AG04449 (cell line): ENCODE measurements around the gene TNS1.

Experiments
- CTCF ChIA-PET: fragments of 350-600 bp; formaldehyde crosslinking; extraction: SDS; loops from one replicate; lab custom pipeline; 2021; ENCODE audit warnings: antibody characterized with exemption; lab: Yijun Ruan, JAX
- POLR2A ChIA-PET: fragments of 400-600, 350-600 bp; formaldehyde crosslinking; extraction: SDS; loops from one replicate; lab custom pipeline; 2020; ENCODE audit warnings: antibody characterized with exemption, inconsistent platforms; lab: Yijun Ruan, JAX
- DNase-seq: peaks from one replicate; pipeline ENCODE4 v3.0.0-alpha.2; 2010; ENCODE audit warnings: low read depth, low spot score
- H3K4me3 ChIP-seq: 2 replicates; pipeline ENCODE4 v1.5.1; 2011; ENCODE audit warnings: low read depth, mild to moderate bottlenecking, control low read depth, low read length
- TF ChIP-seq, protein P1 (sequence below): IDR thresholded peaks from one replicate; pipeline ENCODE4 v1.5.1; 2011; ENCODE audit warnings: mild to moderate bottlenecking, moderate library complexity, low read length, control low read depth, inconsistent platforms; ENCODE audit not compliant: insufficient read depth; ENCODE audit errors: missing control alignments

Gene TNS1

GRCh38 chr2:217926801-217927200, 76.0 kb downstream of the TNS1 start:
- H3K4me3 ChIP-seq = no peak overlapping the region
- ChIA-PET POLR2A (no interaction called here), CTCF (interaction anchor here (0.9 to 2.1 kb wide), 3 partner anchors 28 to 63 kb away, joined by 3 to 6 read pairs (median 5); no protein-coding TSS in a partner anchor)
- TF ChIP-seq, protein P1, sequence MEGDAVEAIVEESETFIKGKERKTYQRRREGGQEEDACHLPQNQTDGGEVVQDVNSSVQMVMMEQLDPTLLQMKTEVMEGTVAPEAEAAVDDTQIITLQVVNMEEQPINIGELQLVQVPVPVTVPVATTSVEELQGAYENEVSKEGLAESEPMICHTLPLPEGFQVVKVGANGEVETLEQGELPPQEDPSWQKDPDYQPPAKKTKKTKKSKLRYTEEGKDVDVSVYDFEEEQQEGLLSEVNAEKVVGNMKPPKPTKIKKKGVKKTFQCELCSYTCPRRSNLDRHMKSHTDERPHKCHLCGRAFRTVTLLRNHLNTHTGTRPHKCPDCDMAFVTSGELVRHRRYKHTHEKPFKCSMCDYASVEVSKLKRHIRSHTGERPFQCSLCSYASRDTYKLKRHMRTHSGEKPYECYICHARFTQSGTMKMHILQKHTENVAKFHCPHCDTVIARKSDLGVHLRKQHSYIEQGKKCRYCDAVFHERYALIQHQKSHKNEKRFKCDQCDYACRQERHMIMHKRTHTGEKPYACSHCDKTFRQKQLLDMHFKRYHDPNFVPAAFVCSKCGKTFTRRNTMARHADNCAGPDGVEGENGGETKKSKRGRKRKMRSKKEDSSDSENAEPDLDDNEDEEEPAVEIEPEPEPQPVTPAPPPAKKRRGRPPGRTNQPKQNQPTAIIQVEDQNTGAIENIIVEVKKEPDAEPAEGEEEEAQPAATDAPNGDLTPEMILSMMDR = no peak
- no peak for DNase-seq

GRCh38 chr2:217924346-217924901, 78.4 kb downstream of the TNS1 start:
- TF ChIP-seq, protein P1 = no peak
- DNase-seq = no peak
- H3K4me3 ChIP-seq = no peak overlapping the region
- ChIA-PET POLR2A (interaction anchor here (1.5 kb wide), 1 partner anchor 10 kb away, joined by 5 read pairs; no protein-coding TSS in a partner anchor), CTCF (interaction anchor here (1.0 to 5.5 kb wide), 3 partner anchors 9 to 70 kb away, joined by 3 to 36 read pairs (median 4); no protein-coding TSS in a partner anchor)

DNA sequence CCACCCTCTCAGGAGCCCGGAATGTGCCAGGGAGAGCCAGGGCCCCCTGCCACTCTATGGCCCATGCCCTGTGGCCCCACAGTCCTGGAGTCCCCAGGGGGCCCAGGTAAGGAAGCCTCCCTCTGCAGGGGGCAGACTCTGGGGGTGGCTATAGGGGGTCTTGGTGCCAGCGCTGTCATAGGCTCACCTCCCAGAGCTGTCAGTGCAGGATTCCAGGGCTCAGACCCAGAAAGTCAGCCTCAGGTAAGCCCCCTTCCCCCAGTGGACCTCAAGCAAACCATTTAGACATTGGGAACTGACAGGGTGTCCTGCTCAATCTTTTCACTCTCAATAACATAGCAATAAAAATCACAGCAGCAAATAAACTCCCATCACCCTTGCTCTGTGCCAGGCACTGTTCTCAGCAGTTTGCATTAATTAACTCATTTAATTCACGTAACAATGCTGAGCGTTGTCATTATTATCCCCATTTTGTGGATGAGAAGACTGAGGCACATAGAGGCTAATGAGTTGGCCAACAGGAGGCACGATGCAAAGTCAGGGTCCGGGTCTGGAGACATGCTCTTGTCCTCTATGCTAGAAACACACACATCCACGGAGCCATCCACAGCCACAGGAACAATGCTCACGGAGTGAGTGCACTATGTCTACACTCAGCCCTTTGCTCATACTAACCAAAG, 79.6 kb downstream of the TNS1 start:
- POLR2A ChIA-PET = interaction anchor here (3.6 kb wide), 1 partner anchor 11 kb away, joined by 43 read pairs; no protein-coding TSS in a partner anchor
- CTCF ChIA-PET = interaction anchor here (0.8 to 5.5 kb wide), 7 partner anchors 10 to 146 kb away, joined by 3 to 36 read pairs (median 4); partner anchors contain the start of gene RUFY4
- H3K4me3 ChIP-seq = no peak overlapping the region
- TF ChIP-seq, protein P1 = no peak
- no peak for DNase-seq

DNA sequence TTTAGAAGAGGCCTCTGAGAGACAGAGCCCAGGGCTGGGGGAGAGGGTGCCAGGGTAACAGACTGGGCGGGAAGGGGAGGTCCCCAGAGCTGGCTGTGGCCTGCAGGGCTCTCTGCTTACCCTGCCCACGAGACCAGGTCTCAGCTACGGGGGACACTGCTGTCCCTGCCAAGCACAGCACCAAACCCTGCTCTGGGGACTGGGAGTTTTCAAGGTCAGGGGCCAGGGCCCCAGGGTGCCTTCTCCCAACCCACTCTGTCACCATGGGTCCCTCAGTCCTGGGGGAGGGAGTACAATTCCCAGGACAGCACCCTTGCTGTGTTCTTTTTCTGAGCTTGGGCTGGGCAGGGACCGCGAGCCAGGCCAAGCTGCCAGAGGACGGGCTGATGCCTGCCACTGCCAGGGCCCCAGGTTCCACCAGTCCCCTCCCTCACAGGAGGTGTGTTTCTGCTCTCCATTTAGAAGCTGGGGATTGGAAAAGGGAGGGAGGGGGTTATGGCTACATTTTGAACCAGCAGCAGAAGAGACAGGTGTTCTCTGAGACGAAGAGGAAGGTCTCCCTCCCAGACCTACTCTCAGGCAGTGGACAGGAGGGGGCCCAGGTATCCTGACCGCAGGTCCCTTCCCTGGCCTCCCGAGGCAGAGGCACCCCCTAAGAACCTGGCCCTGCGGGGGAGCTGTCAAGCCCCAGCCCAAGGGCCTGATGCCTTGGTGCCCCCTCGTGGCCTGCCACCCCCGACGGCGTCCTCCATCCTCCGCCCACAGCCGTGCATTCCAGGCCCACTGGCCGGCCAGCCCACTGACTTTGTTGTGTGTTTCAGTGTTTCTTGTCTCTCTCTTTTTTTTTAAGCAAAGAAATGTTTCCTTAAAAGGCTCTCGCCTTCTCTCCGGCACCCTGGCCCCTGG, 80.4 kb downstream of the TNS1 start:
- H3K4me3 ChIP-seq = no peak overlapping the region
- ChIA-PET CTCF (interaction anchor here (0.8 to 5.5 kb wide), 10 partner anchors 8 to 147 kb away, joined by 3 to 36 read pairs (median 8); partner anchors contain the start of gene RUFY4), POLR2A (interaction anchor here (3.6 kb wide), 1 partner anchor 12 kb away, joined by 43 read pairs; no protein-coding TSS in a partner anchor)
- TF ChIP-seq, protein P1 = peak; percentile 45
- no peak for DNase-seq

DNA sequence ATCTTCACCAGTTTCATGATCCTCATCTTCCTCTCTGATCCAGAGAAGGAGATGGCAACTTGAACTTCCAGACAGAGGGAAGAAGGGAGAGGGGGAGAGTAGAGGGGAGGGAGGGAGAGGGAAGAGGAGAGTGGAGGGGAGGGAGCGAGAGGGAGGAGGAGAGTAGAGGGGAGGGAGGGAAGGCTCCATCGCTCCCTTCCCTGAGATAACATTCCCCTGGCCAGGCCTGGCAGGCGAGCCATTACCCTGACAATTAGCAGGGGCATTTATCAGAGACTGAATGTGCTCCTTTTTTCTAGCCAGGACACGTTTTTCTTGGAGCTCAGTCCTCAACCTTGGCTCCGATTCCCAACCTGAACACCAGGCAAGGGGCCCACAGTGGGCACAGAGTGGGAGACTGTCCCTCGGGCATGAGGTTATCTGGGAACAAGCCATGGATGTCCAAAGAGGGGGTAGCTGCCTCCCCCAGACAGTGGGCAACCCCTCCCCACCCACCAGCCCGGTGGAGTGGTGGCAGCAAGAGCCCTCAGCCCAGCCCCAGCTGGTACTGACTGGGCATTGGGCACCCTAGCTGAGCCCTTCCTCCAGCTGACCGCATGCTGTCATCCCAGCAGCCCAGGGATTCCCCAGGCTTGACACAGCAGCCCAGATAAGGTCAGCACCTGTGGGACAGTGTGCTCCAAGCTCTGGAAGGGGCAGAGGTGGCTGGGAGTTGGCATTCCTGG, 81.8 kb downstream of the TNS1 start:
- no peak for DNase-seq
- peak overlapping the region; percentile 6; the same call in 1 of the 2 replicates for H3K4me3 ChIP-seq
- TF ChIP-seq, protein P1 = no peak
- ChIA-PET CTCF (interaction anchor here (0.7 to 5.5 kb wide), 13 partner anchors 9 to 136 kb away, joined by 3 to 36 read pairs (median 7); no protein-coding TSS in a partner anchor), POLR2A (interaction anchor here (0.7 to 3.6 kb wide), 7 partner anchors 9 to 68 kb away, joined by 3 to 43 read pairs (median 5); no protein-coding TSS in a partner anchor)
